Cardiac septum (tissue), 1 donor: Measurements from ENCODE around the gene PTGFRN. TPM values are rescaled to one million over a fixed set of nuclear protein-coding genes. Genes with fewer than 3 reads are reported as not detected.
"Not testable (repeated sequence)": the region's sequence is repeated elsewhere in the genome, so short reads cannot be mapped to it uniquely, and the experiment has no call there.

Experiments
- DNase-seq: peaks from one replicate; pipeline ENCODE4 v3.0.0-alpha.2; 2020; ENCODE audit warnings: low spot score
- intact Hi-C: fragments of 100-400 bp; cut with DNase I; formaldehyde crosslinking; loops from one replicate; pipeline ENCODE4 v1.14.0; 2022
- total RNA-seq: library from RNA; stranded (reverse); fragmentation: NEBNext Ultra II Directional; extraction: Animal tissue kit (Norgen Biotek cat#: 25700); gene quantifications from one replicate; pipeline ENCODE4 v1.2.1, GENCODE V29; 2021
- donor health status: DM: no; HTN: no; CAD: no.

PTGFRN gene
- total RNA-seq, 1 donor from 2014 or later: 216 TPM

- no peak for DNase-seq
- intact Hi-C loops: no loop called here
These were observed 46.7 kb downstream of the PTGFRN start for GRCh38 chr1:116956378-116956777.

GRCh38 chr1:116957646-116958045 lies 47.9 kb downstream of the PTGFRN start:
- no peak for DNase-seq
- intact Hi-C loops: no loop called here

- intact Hi-C loops: no loop called here
- no peak for DNase-seq
These were observed 48.4 kb downstream of the PTGFRN start for GRCh38 chr1:116958110-116958509.

- DNase-seq: no peak
- intact Hi-C loops: no loop called here
These were observed 49.3 kb downstream of the PTGFRN start for GRCh38 chr1:116958977-116959376.

- intact Hi-C loops: no loop called here
These were observed 51.9 kb downstream of the PTGFRN start for GRCh38 chr1:116961606-116962005.

GRCh38 chr1:116962987-116963639 lies 53.4 kb downstream of the PTGFRN start:
- no peak for DNase-seq
- intact Hi-C loops: no loop called here

More at GRCh38 chr1:116961606-116962005, 51.9 kb downstream of the PTGFRN start:
- no peak for DNase-seq

- no peak for DNase-seq
- intact Hi-C loops: no loop called here
These were observed 57.1 kb downstream of the PTGFRN start for GRCh38 chr1:116966791-116967190.

- no peak for DNase-seq
- intact Hi-C loops: no loop called here
These were observed 59.0 kb downstream of the PTGFRN start for GRCh38 chr1:116968724-116969123.

- intact Hi-C loops: no loop called here
- no peak for DNase-seq
These were observed 61.6 kb downstream of the PTGFRN start for GRCh38 chr1:116971258-116971860.

- intact Hi-C loops: no loop called here
- DNase-seq: no peak
These were observed 62.4 kb downstream of the PTGFRN start for GRCh38 chr1:116971965-116972673.

- intact Hi-C loops: no loop called here
- DNase-seq: no peak
These were observed 62.9 kb downstream of the PTGFRN start for GRCh38 chr1:116972674-116973030.

GRCh38 chr1:116980309-116980708 lies 70.6 kb downstream of the PTGFRN start:
- intact Hi-C loops: not testable (repeated sequence)

GRCh38 chr1:116981521-116982037 lies 71.9 kb downstream of the PTGFRN start:
- DNase-seq: no peak
- intact Hi-C loops: no loop called here

More at GRCh38 chr1:116980309-116980708, 70.6 kb downstream of the PTGFRN start:
- DNase-seq: not testable (repeated sequence)

- intact Hi-C loops: no loop called here
These were observed 72.7 kb downstream of the PTGFRN start for GRCh38 chr1:116982319-116983004.

GRCh38 chr1:116983112-116983511 lies 73.4 kb downstream of the PTGFRN start:
- intact Hi-C loops: no loop called here
- no peak for DNase-seq

More at GRCh38 chr1:116982319-116983004, 72.7 kb downstream of the PTGFRN start:
- no peak for DNase-seq

GRCh38 chr1:116983678-116984077 lies 74.0 kb downstream of the PTGFRN start:
- intact Hi-C loops: loop anchor here (2.0 kb wide), 1 partner anchor 69 kb away; no protein-coding TSS in a partner anchor
- DNase-seq: no peak

GRCh38 chr1:116984406-116985160 lies 74.9 kb downstream of the PTGFRN start:
- no peak for DNase-seq
- intact Hi-C loops: loop anchor here (2.0 kb wide), 1 partner anchor 70 kb away; no protein-coding TSS in a partner anchor

- intact Hi-C loops: no loop called here
- no peak for DNase-seq
These were observed 76.9 kb downstream of the PTGFRN start for GRCh38 chr1:116986421-116987255.

GRCh38 chr1:116987256-116987555 lies 77.5 kb downstream of the PTGFRN start:
- DNase-seq: no peak

More at GRCh38 chr1:116987256-116987555, 77.5 kb downstream of the PTGFRN start:
- intact Hi-C loops: no loop called here
